ENCODE results near the gene VCL. TPM values are rescaled to one million over a fixed set of nuclear protein-coding genes. Genes with fewer than 3 reads are reported as not detected.

Gene VCL
- total RNA-seq, 1 experiment from 2014 or later = 176 TPM

DNA sequence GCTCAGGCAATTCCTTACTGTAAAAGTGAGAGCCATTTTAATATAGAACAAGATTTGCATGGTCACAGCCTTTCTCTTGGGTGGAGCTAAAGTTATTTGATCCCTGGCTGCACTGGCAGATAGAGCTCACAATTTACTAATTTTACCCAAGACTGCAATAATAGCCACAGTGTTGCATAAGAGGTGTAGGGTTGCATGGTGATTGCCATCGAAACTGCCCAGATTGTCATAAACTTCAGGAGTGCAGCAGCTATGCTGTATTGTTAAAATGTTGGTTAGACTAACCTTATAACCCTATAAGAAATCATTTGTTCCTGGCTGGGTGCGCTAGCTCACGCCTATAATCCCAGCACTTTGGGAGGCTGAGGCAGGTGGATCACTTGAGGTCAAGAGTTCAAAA, 50.0 kb downstream of the VCL start:
- Histone ChIP-seq H3K27ac (ENCODE audit: low read depth, low read length, poor library complexity, severe bottlenecking) (peak overlapping the region; percentile 81), H3K9me3 (ENCODE audit: low read depth, low read length, poor library complexity, severe bottlenecking) (no peaks in the 10 kb centered on the region), H3K36me3 (ENCODE audit: insufficient read depth, low read length, poor library complexity, severe bottlenecking) (peaks cover 19% of the 10 kb centered on the region), H3K27me3 (replicated peaks; ENCODE audit: insufficient read depth, low read depth, low read length, poor library complexity) (no peaks in the 10 kb centered on the region), H3K4me1 (ENCODE audit: insufficient read depth, low read length, poor library complexity, severe bottlenecking) (peaks cover 46% of the 10 kb centered on the region), H3K4me3 (ENCODE audit: low read depth, low read length, poor library complexity, severe bottlenecking) (no peak overlapping the region)
- no TSS peak for BruUV-seq (replicated peaks)
- TF ChIP-seq, protein P1, sequence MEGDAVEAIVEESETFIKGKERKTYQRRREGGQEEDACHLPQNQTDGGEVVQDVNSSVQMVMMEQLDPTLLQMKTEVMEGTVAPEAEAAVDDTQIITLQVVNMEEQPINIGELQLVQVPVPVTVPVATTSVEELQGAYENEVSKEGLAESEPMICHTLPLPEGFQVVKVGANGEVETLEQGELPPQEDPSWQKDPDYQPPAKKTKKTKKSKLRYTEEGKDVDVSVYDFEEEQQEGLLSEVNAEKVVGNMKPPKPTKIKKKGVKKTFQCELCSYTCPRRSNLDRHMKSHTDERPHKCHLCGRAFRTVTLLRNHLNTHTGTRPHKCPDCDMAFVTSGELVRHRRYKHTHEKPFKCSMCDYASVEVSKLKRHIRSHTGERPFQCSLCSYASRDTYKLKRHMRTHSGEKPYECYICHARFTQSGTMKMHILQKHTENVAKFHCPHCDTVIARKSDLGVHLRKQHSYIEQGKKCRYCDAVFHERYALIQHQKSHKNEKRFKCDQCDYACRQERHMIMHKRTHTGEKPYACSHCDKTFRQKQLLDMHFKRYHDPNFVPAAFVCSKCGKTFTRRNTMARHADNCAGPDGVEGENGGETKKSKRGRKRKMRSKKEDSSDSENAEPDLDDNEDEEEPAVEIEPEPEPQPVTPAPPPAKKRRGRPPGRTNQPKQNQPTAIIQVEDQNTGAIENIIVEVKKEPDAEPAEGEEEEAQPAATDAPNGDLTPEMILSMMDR (conservative IDR thresholded peaks at IDR 0.05; ENCODE audit: low read depth, low read length) = no peak
- no peak for TF ChIP-seq EZH2 (IDR thresholded peaks at IDR 0.05; ENCODE audit: borderline replicate concordance, low read depth, low read length, poor library complexity, severe bottlenecking)
- ChIA-PET POLR2A (ENCODE audit: low non-redundant PET) (interaction anchor here (0.6 kb wide), 1 partner anchor 145 kb away, joined by 4 read pairs; no protein-coding TSS in a partner anchor), CTCF (interaction anchor here (1.0 kb wide), 1 partner anchor 13 kb away, joined by 3 read pairs; no protein-coding TSS in a partner anchor)
- peak; percentile 74 for DNase-seq (ENCODE audit: low spot score)
- intact Hi-C loops (cut with micrococcal nuclease; ENCODE audit: unreplicated experiment) = no loop called here

DNA sequence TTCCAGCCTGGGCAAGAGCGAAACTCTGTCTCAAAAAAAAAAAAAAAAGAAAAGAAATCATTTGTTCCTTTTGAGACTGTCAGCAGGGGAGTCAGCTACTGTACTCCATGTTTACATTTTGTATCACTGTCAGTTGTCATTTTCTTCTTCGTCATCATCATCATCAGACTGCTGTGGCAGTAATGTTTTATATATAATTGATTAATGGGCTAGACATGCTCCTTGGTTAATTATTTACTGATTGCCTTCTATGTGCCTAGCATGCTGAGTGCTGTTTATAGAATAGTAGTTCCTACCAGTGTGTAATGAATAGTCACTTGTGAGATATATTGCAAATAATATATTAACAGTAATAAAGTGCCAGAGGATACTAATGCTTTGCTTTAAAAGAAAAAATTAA, 50.5 kb downstream of the VCL start:
- peaks cover 46% of the 10 kb centered on the region for H3K4me1 ChIP-seq (ENCODE audit: insufficient read depth, low read length, poor library complexity, severe bottlenecking)
- intact Hi-C loops (cut with micrococcal nuclease; ENCODE audit: unreplicated experiment) = no loop called here
- H3K9me3 ChIP-seq (ENCODE audit: low read depth, low read length, poor library complexity, severe bottlenecking) = no peaks in the 10 kb centered on the region
- H3K4me3 ChIP-seq (ENCODE audit: low read depth, low read length, poor library complexity, severe bottlenecking) = no peak overlapping the region
- POLR2A ChIA-PET (ENCODE audit: low non-redundant PET) = no interaction called here
- H3K27me3 ChIP-seq (replicated peaks; ENCODE audit: insufficient read depth, low read depth, low read length, poor library complexity) = no peaks in the 10 kb centered on the region
- no TSS peak for BruUV-seq (replicated peaks)
- TF ChIP-seq, protein P1 (conservative IDR thresholded peaks at IDR 0.05; ENCODE audit: low read depth, low read length) = no peak
- TF ChIP-seq EZH2 (IDR thresholded peaks at IDR 0.05; ENCODE audit: borderline replicate concordance, low read depth, low read length, poor library complexity, severe bottlenecking) = no peak
- peaks cover 14% of the 10 kb centered on the region for H3K36me3 ChIP-seq (ENCODE audit: insufficient read depth, low read length, poor library complexity, severe bottlenecking)
- DNase-seq (ENCODE audit: low spot score) = no peak
- peak overlapping the region; percentile 81 for H3K27ac ChIP-seq (ENCODE audit: low read depth, low read length, poor library complexity, severe bottlenecking)
- CTCF ChIA-PET = interaction anchor here (1.0 kb wide), 1 partner anchor 13 kb away, joined by 3 read pairs; no protein-coding TSS in a partner anchor

DNA sequence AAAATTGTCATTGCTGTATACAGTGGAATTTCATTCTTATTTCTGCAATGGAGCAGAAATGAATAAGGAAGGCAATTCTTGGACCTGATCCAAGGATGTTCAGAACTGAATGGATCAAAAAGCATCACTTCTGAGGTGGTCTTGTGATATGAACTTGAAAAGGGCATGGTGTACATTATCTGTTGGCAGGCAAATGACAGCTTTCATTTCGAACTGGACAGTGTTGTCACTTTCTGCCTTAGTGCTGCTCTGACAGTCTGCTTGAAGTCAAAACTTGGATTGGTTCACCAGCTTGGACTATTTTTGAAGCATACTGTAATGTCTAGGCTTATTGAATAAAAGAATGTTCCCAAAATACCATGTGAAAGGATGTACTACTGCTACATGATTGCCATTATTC, 52.0 kb downstream of the VCL start:
- intact Hi-C loops (cut with micrococcal nuclease; ENCODE audit: unreplicated experiment) = no loop called here
- H3K4me1 ChIP-seq (ENCODE audit: insufficient read depth, low read length, poor library complexity, severe bottlenecking) = peaks cover 46% of the 10 kb centered on the region
- peaks cover under 1% of the 10 kb centered on the region for H3K36me3 ChIP-seq (ENCODE audit: insufficient read depth, low read length, poor library complexity, severe bottlenecking)
- CTCF ChIA-PET = no interaction called here
- no TSS peak for BruUV-seq (replicated peaks)
- no peak overlapping the region for H3K4me3 ChIP-seq (ENCODE audit: low read depth, low read length, poor library complexity, severe bottlenecking)
- DNase-seq (ENCODE audit: low spot score) = no peak
- TF ChIP-seq, protein P1 (conservative IDR thresholded peaks at IDR 0.05; ENCODE audit: low read depth, low read length) = no peak
- no peak for TF ChIP-seq EZH2 (IDR thresholded peaks at IDR 0.05; ENCODE audit: borderline replicate concordance, low read depth, low read length, poor library complexity, severe bottlenecking)
- no peaks in the 10 kb centered on the region for H3K9me3 ChIP-seq (ENCODE audit: low read depth, low read length, poor library complexity, severe bottlenecking)
- H3K27ac ChIP-seq (ENCODE audit: low read depth, low read length, poor library complexity, severe bottlenecking) = peak overlapping the region; percentile 20
- H3K27me3 ChIP-seq (replicated peaks; ENCODE audit: insufficient read depth, low read depth, low read length, poor library complexity) = no peaks in the 10 kb centered on the region
- POLR2A ChIA-PET (ENCODE audit: low non-redundant PET) = no interaction called here

Data from A673 (cell line).